Nephron progenitor cell (in vitro differentiated cells): Measurements from ENCODE around the gene ADAT3.
A peak's percentile ranks its signal among the peaks of the same experiment; 100 is the strongest.

Experiments used
- DNase-seq: peaks from one replicate; pipeline ENCODE4 v3.0.0; 2021
- H3K27ac Mint-ChIP-seq: 2 replicates; pipeline ENCODE4 v1.8.0; 2021; ENCODE audit warnings: mild to moderate bottlenecking, moderate library complexity, mixed read lengths
- H3K27me3 Mint-ChIP-seq: 2 replicates; pipeline ENCODE4 v1.8.0; 2021; ENCODE audit warnings: mild to moderate bottlenecking, low read depth, mixed read lengths; ENCODE audit not compliant: poor library complexity
- H3K36me3 Mint-ChIP-seq: 2 replicates; pipeline ENCODE4 v1.8.0; 2021; ENCODE audit warnings: low read depth, mixed read lengths
- H3K4me1 Mint-ChIP-seq: 2 replicates; pipeline ENCODE4 v1.8.0; 2021; ENCODE audit warnings: mixed read lengths
- H3K4me3 Mint-ChIP-seq: 2 replicates; pipeline ENCODE4 v1.8.0; 2021; ENCODE audit warnings: mild to moderate bottlenecking, moderate library complexity, mixed read lengths
- H3K9me3 Mint-ChIP-seq: 2 replicates; pipeline ENCODE4 v1.8.0; 2021; ENCODE audit warnings: mild to moderate bottlenecking, moderate library complexity, mixed read lengths
- CTCF ChIP-seq: fragments of 200-600 bp; sonication (generic); IDR thresholded peaks from 2 replicates; pipeline ENCODE4 v1.5.0; 2021; ENCODE audit warnings: antibody characterized with exemption

ADAT3 gene

GRCh38 chr19:1943661-1944087, 38.5 kb downstream of the ADAT3 start:
- Mint-ChIP-seq H3K27me3 (no peaks in the 10 kb centered on the region), H3K27ac (peak overlapping the region; percentile 85), H3K36me3 (peaks cover 8% of the 10 kb centered on the region), H3K4me1 (peaks cover 32% of the 10 kb centered on the region), H3K9me3 (no peaks in the 10 kb centered on the region), H3K4me3 (peak overlapping the region; percentile 93)
- no peak for TF ChIP-seq CTCF
- no peak for DNase-seq

DNA sequence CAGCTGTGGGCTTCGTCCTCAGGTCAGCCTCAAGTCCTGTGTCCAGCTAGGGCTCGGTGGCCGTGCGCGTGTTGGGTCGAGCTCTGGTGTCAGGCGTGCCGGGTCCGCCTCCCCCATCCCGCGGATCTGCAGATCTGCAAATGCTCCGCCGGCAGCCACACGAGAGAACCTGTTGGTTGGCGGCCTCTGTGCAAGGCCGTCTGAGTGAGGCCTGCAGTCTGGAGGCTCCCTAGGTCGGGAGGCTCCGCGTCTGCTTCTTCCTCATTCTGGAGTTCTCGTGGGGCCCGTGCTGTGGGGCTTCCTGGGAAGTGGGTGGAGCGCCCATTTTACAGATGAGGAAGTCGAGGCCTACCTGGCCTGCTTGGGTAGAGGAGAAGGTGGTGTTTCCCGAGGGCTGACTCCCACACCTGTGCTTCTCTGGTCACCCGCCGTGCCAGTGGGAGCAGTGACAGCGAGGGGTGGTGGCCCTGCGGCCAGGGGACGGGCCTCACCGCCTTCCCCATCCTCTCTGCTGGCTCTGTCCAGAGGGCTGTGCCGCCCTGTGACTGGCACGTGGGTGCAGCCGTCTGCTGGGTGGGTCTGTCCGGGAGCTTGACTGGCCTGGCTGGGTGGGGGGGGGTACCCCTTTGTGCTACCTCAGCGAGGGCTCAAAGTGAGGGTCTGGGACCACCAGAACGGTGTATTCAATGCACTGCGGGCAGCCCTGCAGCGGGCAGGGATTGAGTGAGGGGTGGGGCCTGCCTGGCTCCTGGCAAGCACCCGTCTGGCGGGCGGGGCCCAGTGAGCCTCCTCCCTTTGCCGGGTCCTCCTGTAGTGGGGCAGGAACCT, 39.1 kb downstream of the ADAT3 start:
- H3K36me3 Mint-ChIP-seq, result peaks cover 15% of the 10 kb centered on the region
- H3K9me3 Mint-ChIP-seq, result no peaks in the 10 kb centered on the region
- no peak for TF ChIP-seq CTCF
- H3K4me1 Mint-ChIP-seq, result peaks cover 32% of the 10 kb centered on the region
- no peak overlapping the region for H3K4me3 Mint-ChIP-seq
- no peak for DNase-seq
- H3K27me3 Mint-ChIP-seq, result no peaks in the 10 kb centered on the region
- H3K27ac Mint-ChIP-seq, result no peak overlapping the region

DNA sequence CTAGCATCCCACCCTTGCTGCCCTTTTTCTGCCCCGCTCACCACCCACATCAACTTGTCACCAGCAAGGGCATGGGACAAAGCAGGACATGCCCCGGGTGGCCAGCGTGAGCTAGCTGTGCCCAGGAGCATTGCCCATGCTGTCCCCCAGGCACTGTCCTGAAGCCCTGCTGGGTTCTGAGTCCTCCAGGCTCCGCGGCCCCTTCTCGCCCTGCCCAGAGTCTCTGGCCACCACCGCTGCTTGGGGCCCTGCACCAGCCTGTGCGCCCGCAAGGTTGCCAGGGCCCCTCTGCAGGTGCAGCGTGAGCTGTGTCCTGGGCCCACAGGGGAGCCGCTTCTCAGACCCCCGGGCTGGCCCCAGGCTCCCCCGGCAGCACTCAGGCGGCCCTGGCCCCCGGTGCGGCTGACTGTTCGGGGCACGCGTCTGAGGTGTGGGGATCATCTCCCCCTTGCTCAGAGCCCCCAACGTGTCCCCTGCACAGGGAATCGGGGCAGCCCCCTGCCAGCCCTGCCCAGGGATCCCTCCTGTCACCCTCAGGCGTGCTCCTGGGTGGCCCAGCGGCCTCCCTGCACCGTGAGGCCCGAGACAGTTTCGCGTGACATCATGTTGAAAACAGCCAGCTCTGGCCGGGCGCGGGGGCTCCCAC, 39.8 kb downstream of the ADAT3 start:
- no peak for TF ChIP-seq CTCF
- H3K4me1 Mint-ChIP-seq, result peaks cover 24% of the 10 kb centered on the region
- no peaks in the 10 kb centered on the region for H3K9me3 Mint-ChIP-seq
- no peaks in the 10 kb centered on the region for H3K27me3 Mint-ChIP-seq
- H3K27ac Mint-ChIP-seq, result no peak overlapping the region
- DNase-seq, result no peak
- no peak overlapping the region for H3K4me3 Mint-ChIP-seq
- H3K36me3 Mint-ChIP-seq, result peaks cover 20% of the 10 kb centered on the region

- peak; percentile 54 for TF ChIP-seq CTCF
- H3K4me1 Mint-ChIP-seq, result peaks cover 23% of the 10 kb centered on the region
- H3K9me3 Mint-ChIP-seq, result no peaks in the 10 kb centered on the region
- H3K4me3 Mint-ChIP-seq, result no peak overlapping the region
- no peak overlapping the region for H3K27ac Mint-ChIP-seq
- peaks cover 3% of the 10 kb centered on the region for H3K27me3 Mint-ChIP-seq
- peaks cover 29% of the 10 kb centered on the region for H3K36me3 Mint-ChIP-seq
- DNase-seq, result peak; percentile 69
Measured at GRCh38 chr19:1945899-1946298, 40.7 kb downstream of the ADAT3 start.

DNA sequence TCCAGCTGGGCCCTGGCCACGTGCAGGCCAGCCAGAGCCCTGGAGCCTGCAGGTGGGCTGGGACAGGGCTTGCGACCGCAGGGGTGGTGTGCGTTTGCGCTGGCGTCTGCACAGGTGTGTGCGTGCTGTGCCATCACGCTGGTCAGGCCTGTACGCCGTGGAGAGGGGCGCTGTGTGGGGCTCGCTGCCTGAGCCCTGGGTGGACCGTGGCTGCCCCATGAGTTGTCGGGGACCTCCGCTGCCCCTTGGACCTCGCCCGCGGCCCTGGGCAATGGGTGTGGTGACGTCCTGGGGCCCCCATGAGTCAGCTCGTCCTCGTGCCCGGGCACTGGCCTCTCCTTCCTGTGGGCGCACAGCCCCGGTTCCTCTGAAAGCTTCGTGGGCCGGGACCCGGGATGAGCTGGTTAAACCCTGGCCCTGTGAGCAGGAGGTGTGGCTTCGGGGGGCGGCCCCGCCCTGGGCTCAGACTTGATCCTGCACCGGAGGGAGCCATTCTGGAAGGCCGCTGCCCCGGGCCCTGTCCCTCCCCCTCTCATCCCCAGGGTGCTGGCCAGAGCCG, 42.5 kb downstream of the ADAT3 start:
- peaks cover 35% of the 10 kb centered on the region for H3K36me3 Mint-ChIP-seq
- H3K4me1 Mint-ChIP-seq, result peaks cover 25% of the 10 kb centered on the region
- DNase-seq, result no peak
- TF ChIP-seq CTCF, result no peak
- no peak overlapping the region for H3K27ac Mint-ChIP-seq
- H3K27me3 Mint-ChIP-seq, result peaks cover 3% of the 10 kb centered on the region
- H3K4me3 Mint-ChIP-seq, result no peak overlapping the region
- no peaks in the 10 kb centered on the region for H3K9me3 Mint-ChIP-seq
